Adrenal gland (tissue), 12 donors: ENCODE results near the gene RPH3AL. TPM values are rescaled to one million over a fixed set of nuclear protein-coding genes. Genes with fewer than 3 reads are reported as not detected.
A peak's percentile ranks its signal among the peaks of the same experiment; 100 is the strongest.

Experiments used
- DNase-seq, 7 donors: peaks; one replicate each; pipeline ENCODE4 v3.0.0-alpha.2; 2019 to 2020
- H3K27ac ChIP-seq, 5 donors: fragments of 200-600 bp; sonication (generic) in 4 of 5; 1 replicate in 3 of 5; 2 replicates in 2 of 5; pipeline versions ENCODE4 v1.5.1 to v1.8.0; 2016 to 2020; ENCODE audit warnings: mild to moderate bottlenecking in 1 of 5
- H3K27me3 ChIP-seq: fragments of 200-600 bp; 2 replicates; pipeline ENCODE4 v1.8.0; 2021
- H3K36me3 ChIP-seq, 2 donors: fragments of 200-600 bp; replicated peaks in 1 of 2; 1 replicate in 1 of 2; 2 replicates in 1 of 2; pipeline versions ENCODE4 v1.5.1 to v1.8.0; 2018 to 2022
- H3K4me1 ChIP-seq, 2 donors: fragments of 200-600 bp; replicated peaks in 1 of 2; 1 replicate in 1 of 2; 2 replicates in 1 of 2; pipeline versions ENCODE4 v1.5.1 to v1.8.0; 2018 to 2021
- H3K4me3 ChIP-seq, 4 donors: fragments of 200-600 bp; sonication (generic) in 3 of 4; one replicate each; pipeline ENCODE4 v1.5.1; 2016 to 2018
- H3K9me3 ChIP-seq, 3 donors: fragments of 200-600 bp; sonication (generic) in 1 of 3; replicated peaks in 1 of 3; 1 replicate in 2 of 3; 2 replicates in 1 of 3; pipeline versions ENCODE4 v1.5.1 to v1.8.0; 2016 to 2021
- POLR2A ChIP-seq, 2 donors: fragments of 450-650 bp; IDR thresholded peaks; one replicate each; pipeline ENCODE4 v1.6.1; 2017; ENCODE audit warnings: antibody characterized with exemption in 2 of 2, mild to moderate bottlenecking in 2 of 2, moderate library complexity in 1 of 2
- WGBS, 4 donors: extraction: QIAGEN DNeasy Blood & Tissue Kit in 2 of 4; methylation state at CpG; one replicate each; pipeline versions ENCODE4 v1.1.5 to v1.1.7; 2013 to 2017; 5-methylcytosine and 5-hydroxymethylcytosine counted together
- intact Hi-C, 2 donors: fragments of 100-400 bp; cut with DNase I; formaldehyde crosslinking; loops; one replicate each; pipeline versions ENCODE4 v1.14.1 to v1.15.0; 2022 to 2023
- polyA plus RNA-seq, 3 donors: library from polyadenylated mRNA; stranded (reverse); fragments of 200-250 nt in 2 of 3; fragments of 350-450 nt in 1 of 3; fragmentation: Illumina TruSeq in 1 of 3; extraction: RNeasy Lipid Tissue Mini Kit (QIAGEN cat#74804) in 1 of 3; gene quantifications; one replicate each; pipeline ENCODE4 v1.2.3, GENCODE V29; 2013 to 2014
- total RNA-seq, 9 donors: library from RNA; depleted of rRNA in 4 of 9; stranded (reverse); fragments of >200 nt in 4 of 9; fragments of 120-200 nt in 1 of 9; fragmentation: NEBNext Ultra II Directional in 1 of 9; extraction: Animal tissue kit (Norgen Biotek cat#: 25700) in 1 of 9; gene quantifications; one replicate each; pipeline versions ENCODE4 v1.1.0 to v1.2.4, GENCODE V29; 2013 to 2023
- TF ChIP-seq, protein P1 (sequence below), 6 experiments: fragments of 450-650 bp in 4 of 6; fragments of 200-600 bp in 2 of 6; sonication (generic) in 1 of 6; IDR thresholded peaks; 1 replicate in 5 of 6; 2 replicates in 1 of 6; pipeline versions ENCODE4 v1.5.1 to v1.8.0; 2016 to 2021; ENCODE audit warnings: antibody characterized with exemption in 6 of 6, mild to moderate bottlenecking in 2 of 6, moderate library complexity in 1 of 6
- donor health status: healthy with polysubstance abuse.
- donor health status: Bipolar disorder and iron deficiency.
- donor health status: DM: yes; HTN: yes; CAD: no.
- donor health status: DM: no; HTN: no; CAD: no.
- donor health status: DM: no; HTN: no; CAD: no.
- donor health status: DM: yes; HTN: yes; CAD: no.

RPH3AL gene
- total and polyA plus RNA-seq, 12 donors = 7.7 to 79.2 (median 33.7) TPM

DNA sequence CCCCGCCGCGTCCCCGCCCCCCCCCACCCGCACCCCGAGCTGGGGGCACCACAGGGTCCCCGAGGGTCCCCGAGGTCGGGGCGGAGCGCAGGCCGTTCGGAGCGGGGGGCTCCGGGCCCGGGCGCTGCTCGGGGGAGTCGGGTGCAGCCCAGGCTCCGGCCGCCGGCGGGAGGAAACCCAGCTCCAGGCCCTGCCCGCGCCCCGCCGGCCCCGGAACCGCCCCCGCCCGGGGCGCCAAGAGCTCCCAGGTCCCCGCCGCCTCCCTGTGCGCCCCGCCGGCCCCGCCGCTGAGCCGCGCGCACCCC is 33.2 kb upstream of the RPH3AL start:
- Histone ChIP-seq H3K9me3 (no peaks in the 10 kb centered on the region), H3K27ac (peak overlapping the region in 4 of 5 donors; percentile 17 to 92 (median 64)), H3K27me3 (no peaks in the 10 kb centered on the region), H3K36me3 (no peaks in the 10 kb centered on the region), H3K4me1 (peaks cover 7 to 21% of the 10 kb centered on the region in 2 donors), H3K4me3 (peak overlapping the region in 2 of 4 donors; percentile 25 to 91)
- WGBS, 4 donors = 0 to 1% methylated on average over 24 to 27 of the region's 42 CpGs; no CpG with 5 or more reads in 2 of the 4 donors
- TF ChIP-seq, protein P1, sequence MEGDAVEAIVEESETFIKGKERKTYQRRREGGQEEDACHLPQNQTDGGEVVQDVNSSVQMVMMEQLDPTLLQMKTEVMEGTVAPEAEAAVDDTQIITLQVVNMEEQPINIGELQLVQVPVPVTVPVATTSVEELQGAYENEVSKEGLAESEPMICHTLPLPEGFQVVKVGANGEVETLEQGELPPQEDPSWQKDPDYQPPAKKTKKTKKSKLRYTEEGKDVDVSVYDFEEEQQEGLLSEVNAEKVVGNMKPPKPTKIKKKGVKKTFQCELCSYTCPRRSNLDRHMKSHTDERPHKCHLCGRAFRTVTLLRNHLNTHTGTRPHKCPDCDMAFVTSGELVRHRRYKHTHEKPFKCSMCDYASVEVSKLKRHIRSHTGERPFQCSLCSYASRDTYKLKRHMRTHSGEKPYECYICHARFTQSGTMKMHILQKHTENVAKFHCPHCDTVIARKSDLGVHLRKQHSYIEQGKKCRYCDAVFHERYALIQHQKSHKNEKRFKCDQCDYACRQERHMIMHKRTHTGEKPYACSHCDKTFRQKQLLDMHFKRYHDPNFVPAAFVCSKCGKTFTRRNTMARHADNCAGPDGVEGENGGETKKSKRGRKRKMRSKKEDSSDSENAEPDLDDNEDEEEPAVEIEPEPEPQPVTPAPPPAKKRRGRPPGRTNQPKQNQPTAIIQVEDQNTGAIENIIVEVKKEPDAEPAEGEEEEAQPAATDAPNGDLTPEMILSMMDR (IDR thresholded peaks at IDR 0.05) = no peak
- no peak for TF ChIP-seq POLR2A (IDR thresholded peaks at IDR 0.05)
- intact Hi-C loops = loop anchor here (2.0 to 10.0 kb wide), 3 partner anchors 71 to 241 kb away; no protein-coding TSS in a partner anchor
- DNase-seq = no peak

DNA sequence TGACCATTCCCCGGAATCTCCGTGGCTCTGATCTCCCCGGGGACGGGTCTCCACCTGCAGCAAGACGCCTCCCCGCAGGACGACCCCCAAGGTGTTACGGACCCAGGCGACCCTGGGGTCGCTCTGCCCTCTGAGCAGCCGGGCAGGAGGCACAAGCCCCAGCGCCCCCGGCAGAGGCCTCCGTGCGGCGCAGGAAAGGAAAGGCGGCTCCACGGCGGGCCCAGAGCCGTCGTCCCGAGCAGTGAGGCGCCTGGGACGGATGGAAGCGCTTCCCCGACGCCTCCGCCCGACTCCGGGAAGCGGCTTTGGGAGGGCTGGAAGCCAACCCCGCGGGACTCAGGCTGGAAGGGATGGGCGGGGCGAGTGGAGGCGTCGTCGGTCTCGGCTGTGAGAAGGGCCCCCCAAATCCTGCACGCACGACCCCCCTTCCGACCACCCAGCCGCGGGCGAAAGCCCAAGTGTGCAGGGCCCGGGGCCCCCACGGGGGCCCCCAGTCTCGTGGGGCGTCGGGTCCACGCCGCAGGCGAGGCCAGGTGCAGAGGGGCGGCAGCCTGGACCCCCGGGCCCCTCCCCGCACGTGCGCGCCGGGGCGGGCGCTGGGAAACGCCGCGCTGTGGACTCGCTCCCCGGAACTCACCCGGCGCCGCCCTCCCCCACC is 32.7 kb upstream of the RPH3AL start:
- DNase-seq = peak; percentile 55 to 71 (median 61)
- peak overlapping the region in 4 of 5 donors; percentile 17 to 92 (median 64) for H3K27ac ChIP-seq

GRCh38 chr17:384622-385177 is 32.1 kb upstream of the RPH3AL start:
- intact Hi-C loops = loop anchor here (5.0 to 10.0 kb wide), 2 partner anchors 70 to 222 kb away; no protein-coding TSS in a partner anchor
- Histone ChIP-seq H3K27me3 (no peaks in the 10 kb centered on the region), H3K4me1 (peaks cover 7 to 21% of the 10 kb centered on the region in 2 donors), H3K4me3 (peak overlapping the region in 1 of 4 donors; percentile 91), H3K36me3 (no peaks in the 10 kb centered on the region), H3K27ac (peak overlapping the region in 4 of 5 donors; percentile 17 to 92 (median 64)), H3K9me3 (no peaks in the 10 kb centered on the region)
- no peak for TF ChIP-seq POLR2A (IDR thresholded peaks at IDR 0.05)
- TF ChIP-seq, protein P1 (IDR thresholded peaks at IDR 0.05) = no peak
- 51 to 74% (median 53%) methylated on average over 23 to 37 of the region's 37 CpGs for WGBS, 4 donors
- peak in 1 of 7 donors; percentile 33 for DNase-seq

More for the DNA sequence above, 32.7 kb upstream of the RPH3AL start:
- intact Hi-C loops = loop anchor here (5.0 to 10.0 kb wide), 2 partner anchors 71 to 223 kb away; no protein-coding TSS in a partner anchor
- Histone ChIP-seq H3K4me1 (peaks cover 7 to 21% of the 10 kb centered on the region in 2 donors), H3K4me3 (peak overlapping the region in 2 of 4 donors; percentile 25 to 91), H3K36me3 (no peaks in the 10 kb centered on the region), H3K9me3 (no peaks in the 10 kb centered on the region), H3K27me3 (no peaks in the 10 kb centered on the region)
- no peak for TF ChIP-seq POLR2A (IDR thresholded peaks at IDR 0.05)
- TF ChIP-seq, protein P1 (IDR thresholded peaks at IDR 0.05) = no peak
- 0 to 5% (median 3%) methylated on average over 4 to 65 of the region's 70 CpGs for WGBS, 4 donors

- Histone ChIP-seq H3K4me3 (no peak overlapping the region), H3K27ac (peak overlapping the region in 2 of 5 donors; percentile 79 to 92), H3K9me3 (no peaks in the 10 kb centered on the region), H3K27me3 (no peaks in the 10 kb centered on the region), H3K4me1 (peaks cover 7 to 21% of the 10 kb centered on the region in 2 donors), H3K36me3 (no peaks in the 10 kb centered on the region)
- WGBS, 4 donors = 82 to 85% (median 83%) methylated on average over 18 to 19 of the region's 19 CpGs
- DNase-seq = no peak
- TF ChIP-seq, protein P1 (IDR thresholded peaks at IDR 0.05) = no peak
- TF ChIP-seq POLR2A (IDR thresholded peaks at IDR 0.05) = no peak
- intact Hi-C loops = loop anchor here in 1 of 2 donors (10.0 kb wide), 1 partner anchor 69 kb away; no protein-coding TSS in a partner anchor
These were observed 31.4 kb upstream of the RPH3AL start for GRCh38 chr17:383771-384621.
